Lower leg skin (tissue), 3 donors: ENCODE results near the gene CNIH3.

Experiments
- POLR2A ChIP-seq, 2 donors: fragments of 450-650 bp; IDR thresholded peaks; one replicate each; pipeline ENCODE4 v1.6.1; 2016 to 2017; ENCODE audit warnings: antibody characterized with exemption in 2 of 2, mild to moderate bottlenecking in 1 of 2, moderate library complexity in 1 of 2
- TF ChIP-seq, protein P1 (sequence below), 3 donors: fragments of 450-650 bp; IDR thresholded peaks; one replicate each; pipeline ENCODE4 v1.5.1; 2016; ENCODE audit warnings: antibody characterized with exemption in 3 of 3, mild to moderate bottlenecking in 3 of 3, moderate library complexity in 2 of 3

DNA sequence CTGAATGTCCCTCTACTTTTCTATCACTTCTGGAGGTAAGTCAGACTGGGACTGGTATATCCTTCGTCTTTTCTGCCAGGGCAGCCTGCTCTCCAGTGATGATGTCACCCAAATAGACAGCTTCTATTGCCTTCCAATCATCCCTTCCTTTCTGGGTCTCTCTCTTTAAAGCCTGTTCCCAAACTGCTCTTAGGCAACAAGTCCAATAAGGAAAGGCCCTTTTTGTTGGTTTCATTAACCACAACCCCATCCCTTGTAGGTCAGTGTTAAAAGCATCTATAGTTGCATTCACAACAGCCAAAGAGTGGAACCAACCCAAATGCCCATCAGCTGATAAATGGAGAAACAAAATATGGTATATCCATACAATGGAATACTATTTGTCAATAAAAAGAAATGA lies 114.4 kb downstream of the CNIH3 start:
- TF ChIP-seq, protein P1, sequence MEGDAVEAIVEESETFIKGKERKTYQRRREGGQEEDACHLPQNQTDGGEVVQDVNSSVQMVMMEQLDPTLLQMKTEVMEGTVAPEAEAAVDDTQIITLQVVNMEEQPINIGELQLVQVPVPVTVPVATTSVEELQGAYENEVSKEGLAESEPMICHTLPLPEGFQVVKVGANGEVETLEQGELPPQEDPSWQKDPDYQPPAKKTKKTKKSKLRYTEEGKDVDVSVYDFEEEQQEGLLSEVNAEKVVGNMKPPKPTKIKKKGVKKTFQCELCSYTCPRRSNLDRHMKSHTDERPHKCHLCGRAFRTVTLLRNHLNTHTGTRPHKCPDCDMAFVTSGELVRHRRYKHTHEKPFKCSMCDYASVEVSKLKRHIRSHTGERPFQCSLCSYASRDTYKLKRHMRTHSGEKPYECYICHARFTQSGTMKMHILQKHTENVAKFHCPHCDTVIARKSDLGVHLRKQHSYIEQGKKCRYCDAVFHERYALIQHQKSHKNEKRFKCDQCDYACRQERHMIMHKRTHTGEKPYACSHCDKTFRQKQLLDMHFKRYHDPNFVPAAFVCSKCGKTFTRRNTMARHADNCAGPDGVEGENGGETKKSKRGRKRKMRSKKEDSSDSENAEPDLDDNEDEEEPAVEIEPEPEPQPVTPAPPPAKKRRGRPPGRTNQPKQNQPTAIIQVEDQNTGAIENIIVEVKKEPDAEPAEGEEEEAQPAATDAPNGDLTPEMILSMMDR (IDR thresholded peaks at IDR 0.05), result no peak
- no peak for TF ChIP-seq POLR2A (IDR thresholded peaks at IDR 0.05)
